ENCODE results near the gene XYLB.

XYLB gene

DNA sequence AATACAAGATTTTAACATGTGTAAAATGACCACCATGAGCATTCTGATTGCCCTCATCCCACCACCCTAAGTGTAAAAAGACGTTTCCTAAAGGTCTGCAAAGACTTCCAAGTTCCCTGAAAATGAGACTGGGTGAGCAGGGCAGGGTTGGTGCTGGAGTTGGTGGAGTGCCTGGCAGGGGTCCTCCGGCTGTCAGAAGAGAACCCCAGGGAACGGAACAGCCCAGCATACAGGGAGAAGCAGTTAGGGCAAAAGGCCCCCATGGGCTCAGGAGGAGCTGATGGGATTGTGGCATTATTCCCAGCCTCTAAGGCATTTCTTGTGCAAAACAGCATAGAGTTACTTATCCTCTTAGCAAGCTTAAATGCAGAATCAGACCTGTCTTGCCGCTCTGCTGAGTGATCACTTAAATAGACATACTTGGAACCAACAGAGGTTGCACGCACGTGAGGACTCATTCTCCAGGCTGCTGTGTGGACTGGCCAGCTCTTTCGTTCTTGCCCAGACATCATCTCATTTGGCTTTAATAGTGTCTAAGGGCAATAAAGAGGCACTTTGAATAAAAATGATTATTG is 36.0 kb downstream of the XYLB start:
- Histone ChIP-seq H3K27me3 (ENCODE audit: low read depth, low read length) (no peaks in the 10 kb centered on the region), H3K4me3 (ENCODE audit: low read depth in 1 of 2, low read length in 2 of 2) (no peak overlapping the region), H3K9me3 (ENCODE audit: control insufficient read depth in 1 of 2, low read length in 2 of 2) (peaks cover 0 to 2% of the 10 kb centered on the region in 2 donors), H3K36me3 (ENCODE audit: control insufficient read depth in 1 of 2, insufficient read depth in 2 of 2, low read length in 2 of 2) (peaks cover 14 to 40% of the 10 kb centered on the region in 2 donors), H3K27ac (ENCODE audit: low read length) (no peak overlapping the region), H3K4me1 (ENCODE audit: control insufficient read depth in 1 of 2, insufficient read depth in 2 of 2, low read length in 2 of 2) (no peaks in the 10 kb centered on the region)

GRCh38 chr3:38383156-38383875 is 36.7 kb downstream of the XYLB start:
- H3K4me3 ChIP-seq (ENCODE audit: low read depth in 1 of 2, low read length in 2 of 2): no peak overlapping the region
- peaks cover 14 to 34% of the 10 kb centered on the region in 2 donors for H3K36me3 ChIP-seq (ENCODE audit: control insufficient read depth in 1 of 2, insufficient read depth in 2 of 2, low read length in 2 of 2)
- H3K27ac ChIP-seq (ENCODE audit: low read length): no peak overlapping the region
- H3K27me3 ChIP-seq (ENCODE audit: low read depth, low read length): no peaks in the 10 kb centered on the region
- peaks cover 0 to 2% of the 10 kb centered on the region in 2 donors for H3K9me3 ChIP-seq (ENCODE audit: control insufficient read depth in 1 of 2, low read length in 2 of 2)
- H3K4me1 ChIP-seq (ENCODE audit: control insufficient read depth in 1 of 2, insufficient read depth in 2 of 2, low read length in 2 of 2): no peaks in the 10 kb centered on the region

GRCh38 chr3:38386992-38387750 is 40.6 kb downstream of the XYLB start:
- Histone ChIP-seq H3K4me1 (ENCODE audit: control insufficient read depth in 1 of 2, insufficient read depth in 2 of 2, low read length in 2 of 2) (no peaks in the 10 kb centered on the region), H3K27ac (ENCODE audit: low read length) (no peak overlapping the region), H3K9me3 (ENCODE audit: control insufficient read depth in 1 of 2, low read length in 2 of 2) (peaks cover 0 to 2% of the 10 kb centered on the region in 2 donors), H3K36me3 (ENCODE audit: control insufficient read depth in 1 of 2, insufficient read depth in 2 of 2, low read length in 2 of 2) (peaks cover 3 to 13% of the 10 kb centered on the region in 2 donors), H3K4me3 (ENCODE audit: low read depth in 1 of 2, low read length in 2 of 2) (no peak overlapping the region), H3K27me3 (ENCODE audit: low read depth, low read length) (no peaks in the 10 kb centered on the region)

DNA sequence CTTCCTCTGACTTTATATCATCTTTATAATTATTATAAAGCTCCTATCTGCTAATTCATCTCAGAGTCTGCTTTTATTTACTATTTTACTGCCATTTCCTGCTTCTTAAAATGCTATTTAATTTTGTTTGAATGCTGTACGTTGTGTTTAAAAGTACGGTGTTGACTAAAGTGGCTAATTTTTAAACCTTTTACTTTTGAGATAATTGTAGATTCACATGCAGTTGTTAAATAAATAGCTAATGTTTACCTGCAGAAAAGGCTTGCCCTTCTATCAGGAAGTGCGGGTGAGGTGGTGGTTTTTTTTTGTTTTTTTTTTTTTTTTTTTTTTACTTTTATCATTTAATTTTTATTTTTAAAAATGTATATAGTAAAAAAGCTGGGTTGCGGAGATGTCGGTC is 41.3 kb downstream of the XYLB start:
- H3K27me3 ChIP-seq (ENCODE audit: low read depth, low read length): no peaks in the 10 kb centered on the region
- H3K4me1 ChIP-seq (ENCODE audit: control insufficient read depth in 1 of 2, insufficient read depth in 2 of 2, low read length in 2 of 2): no peaks in the 10 kb centered on the region
- H3K9me3 ChIP-seq (ENCODE audit: control insufficient read depth in 1 of 2, low read length in 2 of 2): peaks cover 0 to 2% of the 10 kb centered on the region in 2 donors
- H3K27ac ChIP-seq (ENCODE audit: low read length): no peak overlapping the region
- H3K36me3 ChIP-seq (ENCODE audit: control insufficient read depth in 1 of 2, insufficient read depth in 2 of 2, low read length in 2 of 2): peaks cover 3 to 13% of the 10 kb centered on the region in 2 donors
- no peak overlapping the region for H3K4me3 ChIP-seq (ENCODE audit: low read depth in 1 of 2, low read length in 2 of 2)

DNA sequence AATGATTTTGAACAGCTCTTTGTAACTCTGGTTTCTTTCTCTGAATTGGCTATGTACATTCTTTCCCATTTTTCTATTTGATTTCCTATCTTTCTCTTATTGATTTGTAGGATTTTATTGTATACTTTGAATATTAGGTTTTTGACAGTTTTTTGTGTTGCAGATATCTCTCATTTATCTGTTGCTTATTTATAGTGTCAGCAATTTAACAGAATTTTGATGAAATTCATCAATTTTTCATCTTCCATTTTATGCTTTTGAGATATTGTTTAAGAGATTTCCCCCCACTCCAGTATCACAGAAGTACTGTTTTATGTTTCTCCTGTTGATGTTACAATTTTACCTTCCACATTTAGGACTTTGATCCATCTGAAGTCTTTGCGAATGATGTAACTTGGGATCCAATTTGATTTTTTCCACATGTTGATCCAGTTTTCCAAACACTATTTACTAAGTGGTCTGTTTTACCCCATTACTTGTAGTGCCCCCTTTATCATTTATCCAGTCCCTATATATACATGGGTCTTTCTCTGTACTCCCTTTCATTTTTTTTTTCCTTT is 46.1 kb downstream of the XYLB start:
- Histone ChIP-seq H3K27ac (ENCODE audit: low read length) (no peak overlapping the region), H3K4me3 (ENCODE audit: low read depth in 1 of 2, low read length in 2 of 2) (no peak overlapping the region), H3K27me3 (ENCODE audit: low read depth, low read length) (no peaks in the 10 kb centered on the region), H3K36me3 (ENCODE audit: control insufficient read depth in 1 of 2, insufficient read depth in 2 of 2, low read length in 2 of 2) (peaks cover 13 to 26% of the 10 kb centered on the region in 2 donors), H3K9me3 (ENCODE audit: control insufficient read depth in 1 of 2, low read length in 2 of 2) (no peaks in the 10 kb centered on the region), H3K4me1 (ENCODE audit: control insufficient read depth in 1 of 2, insufficient read depth in 2 of 2, low read length in 2 of 2) (no peaks in the 10 kb centered on the region)

DNA sequence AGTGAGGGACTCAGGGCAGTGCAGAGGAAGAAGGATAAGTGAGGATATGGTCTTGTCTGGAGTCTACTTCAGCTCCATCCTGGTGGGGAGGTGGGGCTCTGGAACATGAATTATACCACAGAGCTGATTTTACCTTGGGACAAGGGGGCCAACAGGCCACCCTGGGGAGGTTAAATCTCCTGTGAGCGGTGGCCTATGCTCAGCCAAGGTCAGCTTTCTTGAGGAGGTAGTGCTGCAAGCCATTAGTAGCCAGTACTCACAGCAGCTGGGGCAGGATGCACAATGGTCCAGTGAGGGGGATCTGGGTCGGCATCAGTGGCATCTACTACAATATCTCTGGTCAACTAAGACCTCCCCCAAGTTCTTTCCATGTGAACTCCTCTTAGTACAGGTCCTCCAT is 49.7 kb downstream of the XYLB start:
- Histone ChIP-seq H3K4me1 (ENCODE audit: control insufficient read depth in 1 of 2, insufficient read depth in 2 of 2, low read length in 2 of 2) (no peaks in the 10 kb centered on the region), H3K36me3 (ENCODE audit: control insufficient read depth in 1 of 2, insufficient read depth in 2 of 2, low read length in 2 of 2) (peaks cover 26 to 35% of the 10 kb centered on the region in 2 donors), H3K9me3 (ENCODE audit: control insufficient read depth in 1 of 2, low read length in 2 of 2) (no peaks in the 10 kb centered on the region), H3K27me3 (ENCODE audit: low read depth, low read length) (no peaks in the 10 kb centered on the region), H3K4me3 (ENCODE audit: low read depth in 1 of 2, low read length in 2 of 2) (no peak overlapping the region), H3K27ac (ENCODE audit: low read length) (no peak overlapping the region)

DNA sequence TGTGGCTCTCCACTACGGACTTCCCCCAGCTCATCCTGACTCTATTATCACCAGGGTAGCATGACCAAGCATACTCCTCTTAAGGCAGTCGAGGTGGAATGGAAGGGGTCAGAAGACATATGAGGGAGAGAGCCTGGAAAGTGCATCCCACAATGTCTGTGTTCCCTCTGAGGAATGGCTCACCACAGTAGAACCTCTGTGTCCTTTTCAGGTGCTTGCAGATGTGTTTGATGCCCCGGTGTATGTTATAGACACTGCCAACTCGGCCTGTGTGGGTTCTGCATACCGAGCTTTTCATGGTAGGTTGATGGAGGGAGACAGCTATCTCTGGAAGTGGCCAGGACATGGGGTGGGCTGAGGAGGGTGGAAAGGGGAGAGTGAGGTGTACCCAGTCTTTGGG is 50.3 kb downstream of the XYLB start:
- H3K4me3 ChIP-seq (ENCODE audit: low read depth in 1 of 2, low read length in 2 of 2): no peak overlapping the region
- no peak overlapping the region for H3K27ac ChIP-seq (ENCODE audit: low read length)
- peaks cover 33 to 40% of the 10 kb centered on the region in 2 donors for H3K36me3 ChIP-seq (ENCODE audit: control insufficient read depth in 1 of 2, insufficient read depth in 2 of 2, low read length in 2 of 2)
- H3K9me3 ChIP-seq (ENCODE audit: control insufficient read depth in 1 of 2, low read length in 2 of 2): no peaks in the 10 kb centered on the region
- no peaks in the 10 kb centered on the region for H3K4me1 ChIP-seq (ENCODE audit: control insufficient read depth in 1 of 2, insufficient read depth in 2 of 2, low read length in 2 of 2)
- no peaks in the 10 kb centered on the region for H3K27me3 ChIP-seq (ENCODE audit: low read depth, low read length)

- Histone ChIP-seq H3K36me3 (ENCODE audit: control insufficient read depth in 1 of 2, insufficient read depth in 2 of 2, low read length in 2 of 2) (peaks cover 35 to 43% of the 10 kb centered on the region in 2 donors), H3K9me3 (ENCODE audit: control insufficient read depth in 1 of 2, low read length in 2 of 2) (no peaks in the 10 kb centered on the region), H3K4me3 (ENCODE audit: low read depth in 1 of 2, low read length in 2 of 2) (no peak overlapping the region), H3K4me1 (ENCODE audit: control insufficient read depth in 1 of 2, insufficient read depth in 2 of 2, low read length in 2 of 2) (no peaks in the 10 kb centered on the region), H3K27ac (ENCODE audit: low read length) (no peak overlapping the region), H3K27me3 (ENCODE audit: low read depth, low read length) (no peaks in the 10 kb centered on the region)
Observed at GRCh38 chr3:38397320-38397719, 50.7 kb downstream of the XYLB start.

DNA sequence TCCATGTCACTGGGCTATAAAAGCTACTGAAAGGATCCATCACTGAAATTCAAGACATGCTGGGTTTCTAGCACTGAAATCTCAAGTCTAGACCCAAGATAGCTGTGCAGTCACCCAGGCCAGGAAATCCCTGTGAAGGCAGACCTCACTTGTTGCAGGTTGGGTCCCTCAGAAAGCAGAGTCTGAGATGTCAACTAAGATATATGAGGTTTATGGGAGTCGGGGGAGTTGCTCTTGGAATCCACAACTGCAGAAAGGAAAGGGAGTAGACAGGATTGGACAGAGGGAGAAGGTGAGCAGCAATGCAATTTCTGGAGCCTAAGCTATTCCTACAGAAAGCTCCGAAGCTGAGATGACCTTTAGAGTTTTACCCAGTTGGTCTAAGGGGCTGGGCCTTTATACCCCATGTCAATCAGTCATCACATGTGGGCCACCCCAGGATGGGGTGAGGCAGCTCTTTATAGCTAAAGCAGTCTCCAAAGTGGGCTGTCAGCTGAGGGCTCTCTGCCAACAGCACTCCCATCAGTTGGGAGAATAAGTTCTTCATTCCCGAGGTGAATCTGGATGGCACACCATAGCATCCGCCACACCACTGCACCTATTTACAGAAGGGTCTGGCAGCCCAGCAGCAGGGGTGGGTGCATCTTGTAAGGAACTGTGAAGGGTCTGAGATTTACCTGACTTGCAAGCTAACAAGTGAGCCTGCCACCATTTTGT is 54.8 kb downstream of the XYLB start:
- H3K4me1 ChIP-seq (ENCODE audit: control insufficient read depth in 1 of 2, insufficient read depth in 2 of 2, low read length in 2 of 2): no peaks in the 10 kb centered on the region
- H3K36me3 ChIP-seq (ENCODE audit: control insufficient read depth in 1 of 2, insufficient read depth in 2 of 2, low read length in 2 of 2): peaks cover 30 to 46% of the 10 kb centered on the region in 2 donors

GRCh38 chr3:38404286-38404685 is 57.7 kb downstream of the XYLB start:
- no peaks in the 10 kb centered on the region for H3K27me3 ChIP-seq (ENCODE audit: low read depth, low read length)

More for the DNA sequence above, 54.8 kb downstream of the XYLB start:
- Histone ChIP-seq H3K9me3 (ENCODE audit: control insufficient read depth in 1 of 2, low read length in 2 of 2) (no peaks in the 10 kb centered on the region), H3K4me3 (ENCODE audit: low read depth in 1 of 2, low read length in 2 of 2) (no peak overlapping the region), H3K27me3 (ENCODE audit: low read depth, low read length) (no peaks in the 10 kb centered on the region), H3K27ac (ENCODE audit: low read length) (no peak overlapping the region)

DNA sequence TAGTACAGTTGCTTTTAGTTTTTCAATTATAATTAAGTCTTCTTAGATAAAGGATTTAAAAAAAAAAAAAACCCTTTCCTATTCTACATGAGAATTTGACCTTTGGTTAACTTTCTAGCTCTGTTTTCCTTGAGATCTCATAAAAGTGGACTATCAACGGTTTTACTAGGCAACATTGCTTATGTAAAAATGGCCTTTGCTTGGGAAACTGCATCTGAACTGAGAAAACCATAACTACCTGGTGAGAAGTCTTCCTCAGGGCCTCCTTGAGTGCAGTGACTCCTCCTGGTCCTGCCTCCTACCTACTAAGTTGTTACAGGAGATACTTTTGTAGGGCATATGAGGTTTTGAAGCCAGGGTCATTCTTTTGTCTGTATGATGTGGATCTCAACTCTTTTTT is 65.0 kb downstream of the XYLB start:
- Histone ChIP-seq H3K9me3 (ENCODE audit: control insufficient read depth in 1 of 2, low read length in 2 of 2) (no peaks in the 10 kb centered on the region), H3K4me3 (ENCODE audit: low read depth in 1 of 2, low read length in 2 of 2) (no peak overlapping the region), H3K36me3 (ENCODE audit: control insufficient read depth in 1 of 2, insufficient read depth in 2 of 2, low read length in 2 of 2) (no peaks in the 10 kb centered on the region), H3K27me3 (ENCODE audit: low read depth, low read length) (no peaks in the 10 kb centered on the region), H3K4me1 (ENCODE audit: control insufficient read depth in 1 of 2, insufficient read depth in 2 of 2, low read length in 2 of 2) (no peaks in the 10 kb centered on the region), H3K27ac (ENCODE audit: low read length) (no peak overlapping the region)

More at GRCh38 chr3:38404286-38404685, 57.7 kb downstream of the XYLB start:
- Histone ChIP-seq H3K9me3 (ENCODE audit: control insufficient read depth in 1 of 2, low read length in 2 of 2) (no peaks in the 10 kb centered on the region), H3K4me1 (ENCODE audit: control insufficient read depth in 1 of 2, insufficient read depth in 2 of 2, low read length in 2 of 2) (no peaks in the 10 kb centered on the region), H3K4me3 (ENCODE audit: low read depth in 1 of 2, low read length in 2 of 2) (no peak overlapping the region), H3K36me3 (ENCODE audit: control insufficient read depth in 1 of 2, insufficient read depth in 2 of 2, low read length in 2 of 2) (peaks cover 28 to 33% of the 10 kb centered on the region in 2 donors), H3K27ac (ENCODE audit: low read length) (no peak overlapping the region)

Data from muscle layer of duodenum (tissue), 2 donors.